CD8-positive, alpha-beta memory T cell (primary cell): ENCODE measurements around the gene HMGA1. TPM values are rescaled to one million over a fixed set of nuclear protein-coding genes. Genes with fewer than 3 reads are reported as not detected.

Experiments
- CTCF ChIA-PET: fragments of 350-600 bp; sonication (Branson Sonifier 250); formaldehyde crosslinking; loops from one replicate; lab custom pipeline; 2021; ENCODE audit warnings: antibody characterized with exemption; lab: Charles Lee
- POLR2A ChIA-PET: fragments of 350-600 bp; sonication (Branson Sonifier 250); formaldehyde crosslinking; loops from one replicate; lab custom pipeline; 2021; ENCODE audit warnings: antibody characterized with exemption; lab: Charles Lee
- DNase-seq, 5 donors: peaks; one replicate each; pipeline versions ENCODE4 v3.0.0 to v3.0.0-alpha.2; 2020 to 2022; ENCODE audit warnings: mixed read lengths in 1 of 5
- H3K27ac ChIP-seq: one replicate; pipeline ENCODE4 v1.7.0; 2013; ENCODE audit warnings: low read depth, mild to moderate bottlenecking, low read length, moderate library complexity
- H3K27me3 ChIP-seq: 2 replicates; pipeline ENCODE4 v1.7.0; 2013; ENCODE audit warnings: low read length, mild to moderate bottlenecking; ENCODE audit not compliant: insufficient read depth, poor library complexity, severe bottlenecking
- H3K36me3 ChIP-seq: 2 replicates; pipeline ENCODE4 v1.7.0; 2013; ENCODE audit warnings: mild to moderate bottlenecking, low read length, moderate library complexity; ENCODE audit not compliant: insufficient read depth
- H3K4me1 ChIP-seq: 2 replicates; pipeline ENCODE4 v1.7.0; 2013; ENCODE audit warnings: mild to moderate bottlenecking, low read length, moderate library complexity; ENCODE audit not compliant: insufficient read depth
- H3K4me3 ChIP-seq: 2 replicates; pipeline ENCODE4 v1.7.0; 2013; ENCODE audit warnings: mild to moderate bottlenecking, low read length
- H3K9me3 ChIP-seq: 2 replicates; pipeline ENCODE4 v1.7.0; 2013; ENCODE audit warnings: mild to moderate bottlenecking, low read length
- H3K27ac Mint-ChIP-seq, 8 donors: one replicate each; pipeline ENCODE4 v1.8.0; 2020 to 2021; ENCODE audit warnings: mixed read lengths in 8 of 8, mild to moderate bottlenecking in 6 of 8, inconsistent platforms in 3 of 8, moderate library complexity in 3 of 8
- H3K27me3 Mint-ChIP-seq, 2 donors: one replicate each; pipeline ENCODE4 v1.8.0; 2020 to 2021; ENCODE audit warnings: mixed read lengths in 2 of 2, mild to moderate bottlenecking in 1 of 2, moderate library complexity in 1 of 2
- H3K36me3 Mint-ChIP-seq, 3 donors: one replicate each; pipeline ENCODE4 v1.8.0; 2020 to 2021; ENCODE audit warnings: mixed read lengths in 3 of 3, inconsistent platforms in 1 of 3, mild to moderate bottlenecking in 1 of 3
- H3K4me1 Mint-ChIP-seq, 3 donors: one replicate each; pipeline ENCODE4 v1.8.0; 2020 to 2021; ENCODE audit warnings: mixed read lengths in 3 of 3, inconsistent platforms in 1 of 3, mild to moderate bottlenecking in 1 of 3
- H3K4me3 Mint-ChIP-seq, 7 donors: one replicate each; pipeline ENCODE4 v1.8.0; 2020 to 2021; ENCODE audit warnings: mixed read lengths in 7 of 7, mild to moderate bottlenecking in 6 of 7, moderate library complexity in 4 of 7, inconsistent platforms in 2 of 7
- H3K9me3 Mint-ChIP-seq, 5 donors: one replicate each; pipeline ENCODE4 v1.8.0; 2020 to 2022; ENCODE audit warnings: mixed read lengths in 5 of 5, mild to moderate bottlenecking in 3 of 5, moderate library complexity in 2 of 5, inconsistent platforms in 1 of 5
- polyA plus RNA-seq: library from polyadenylated mRNA; unstranded; fragments of 300-500 nt; fragmentation: Illumina TruSeq; gene quantifications from one replicate; pipeline ENCODE4 v1.2.3, GENCODE V29; 2021
- total RNA-seq, 2 experiments: library from RNA; stranded (reverse); gene quantifications; one replicate each; pipeline ENCODE4 v1.2.3, GENCODE V29; 2021

Gene HMGA1
- total RNA-seq (100 to 1,000 TPM; 490 to 506 TPM), polyA plus RNA-seq (33.1 TPM)

DNA sequence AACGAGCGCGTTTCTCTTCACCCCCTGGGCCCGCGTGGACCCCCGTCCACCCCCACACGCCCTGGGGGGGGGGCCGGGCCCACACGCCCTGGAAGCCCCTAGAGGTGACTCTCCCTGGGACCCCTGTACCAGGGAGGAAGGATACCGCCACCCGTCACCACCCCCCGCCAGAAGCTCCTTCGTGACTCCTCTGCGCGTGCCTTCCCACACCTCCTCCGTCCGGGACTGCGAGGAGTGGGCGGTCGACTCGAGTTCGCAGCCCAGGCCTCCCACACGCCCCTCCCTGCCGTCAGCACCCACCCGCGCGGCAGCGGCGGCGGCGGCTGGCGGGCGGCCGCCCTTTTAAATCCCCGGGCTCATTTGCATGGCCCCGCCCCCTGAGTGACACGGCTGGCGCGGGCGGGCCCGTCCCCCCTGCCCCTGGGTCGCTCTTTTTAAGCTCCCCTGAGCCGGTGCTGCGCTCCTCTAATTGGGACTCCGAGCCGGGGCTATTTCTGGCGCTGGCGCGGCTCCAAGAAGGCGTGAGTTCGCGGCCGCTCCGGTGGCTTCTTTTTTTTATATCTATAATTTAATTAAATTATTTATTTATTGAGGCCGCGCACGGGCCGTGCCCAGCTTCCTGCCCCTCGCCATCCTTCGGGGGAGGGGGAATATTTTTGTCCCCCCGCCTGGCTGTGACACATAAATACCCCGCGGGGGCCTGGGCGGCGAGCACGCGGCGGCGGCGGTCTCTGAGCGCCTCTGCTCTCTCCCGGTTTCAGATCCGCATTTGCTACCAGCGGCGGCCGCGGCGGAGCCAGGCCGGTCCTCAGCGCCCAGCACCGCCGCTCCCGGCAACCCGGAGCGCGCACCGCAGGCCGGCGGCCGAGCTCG is at the start of gene HMGA1:
Gene HMGA1 (plus strand): TSS at position 431 of the 873 bp plus-strand sequence. CDS start 3,908 bp downstream, outside the sequence.
- ChIA-PET POLR2A (interaction anchor here (0.6 to 2.4 kb wide), 13 partner anchors 12 to 1115 kb away, joined by 3 to 70 read pairs (median 4); partner anchors contain the start of genes RPS10, SMIM29, TAF11 and UQCC2), CTCF (interaction anchor here (0.6 to 2.1 kb wide), 7 partner anchors 11 to 54 kb away, joined by 3 to 11 read pairs (median 3); partner anchors contain the start of gene SMIM29)
- Mint-ChIP-seq H3K27me3 (no peaks in the 10 kb centered on the region), H3K4me3 (peak within 1 kb of the TSS; percentile 88 to 93 (median 92)), H3K36me3 (peaks cover 0 to 26% (median 2%) of the 10 kb centered on the region in 3 donors), H3K27ac (peak within 1 kb of the TSS; percentile 95 to 99 (median 97)), H3K4me1 (peaks cover 26 to 48% (median 32%) of the 10 kb centered on the region in 3 donors), H3K9me3 (no peaks in the 10 kb centered on the region)
- peak within 1 kb of the TSS; percentile 78 for H3K4me3 ChIP-seq
- peak within 1 kb of the TSS; percentile 90 for H3K27ac ChIP-seq
- no peaks in the 10 kb centered on the region for H3K27me3 ChIP-seq
- peaks cover 9% of the 10 kb centered on the region for H3K36me3 ChIP-seq
- peaks cover 27% of the 10 kb centered on the region for H3K4me1 ChIP-seq
- peak; percentile 83 to 94 (median 87) for DNase-seq
- no peaks in the 10 kb centered on the region for H3K9me3 ChIP-seq

GRCh38 chr6:34189806-34190503 is 46.7 kb upstream of the HMGA1 start:
- no peaks in the 10 kb centered on the region for H3K36me3 Mint-ChIP-seq
- no peak overlapping the region for H3K4me3 Mint-ChIP-seq
- Histone ChIP-seq H3K36me3 (no peaks in the 10 kb centered on the region), H3K4me1 (peaks cover 9% of the 10 kb centered on the region), H3K27ac (no peak overlapping the region), H3K27me3 (no peaks in the 10 kb centered on the region), H3K9me3 (no peaks in the 10 kb centered on the region), H3K4me3 (no peak overlapping the region)
- peaks cover 0 to 4% (median 0%) of the 10 kb centered on the region in 3 donors for H3K4me1 Mint-ChIP-seq
- ChIA-PET POLR2A (no interaction called here), CTCF (interaction anchor here (0.6 to 4.0 kb wide), 6 partner anchors 9 to 420 kb away, joined by 3 to 22 read pairs (median 6); no protein-coding TSS in a partner anchor)
- no peak overlapping the region for H3K27ac Mint-ChIP-seq
- no peaks in the 10 kb centered on the region for H3K27me3 Mint-ChIP-seq
- peak in 2 of 5 donors; percentile 5 to 49 for DNase-seq
- H3K9me3 Mint-ChIP-seq, result no peaks in the 10 kb centered on the region

DNA sequence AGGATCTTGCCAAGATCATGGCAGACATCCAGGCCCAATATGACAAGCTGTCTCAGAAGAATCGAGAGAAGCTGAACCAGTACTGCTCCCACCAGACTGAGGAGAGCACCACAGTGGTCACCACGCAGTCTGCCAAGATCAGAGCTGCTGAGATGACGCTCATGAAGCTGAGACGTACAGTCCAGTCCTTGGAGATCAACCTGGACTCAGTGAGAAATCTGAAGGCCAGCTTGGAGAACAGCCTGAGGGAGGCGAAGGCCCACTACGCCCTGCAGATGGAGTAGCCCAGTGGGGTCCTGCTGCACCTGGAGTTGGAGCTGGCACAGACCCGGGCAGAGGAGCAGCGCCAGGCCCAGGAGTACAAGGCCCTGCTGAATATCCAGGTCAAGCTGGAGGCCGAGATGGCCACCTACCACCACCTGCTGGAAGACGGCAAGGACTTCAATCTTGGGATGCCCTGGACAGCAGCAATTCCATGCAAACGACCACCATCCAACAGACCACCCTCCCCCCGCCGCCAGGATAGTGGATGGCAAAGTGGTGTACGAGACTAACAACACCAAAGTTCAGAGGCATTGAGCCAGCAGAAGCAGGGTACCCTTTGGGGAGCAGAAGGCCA is 46.1 kb upstream of the HMGA1 start:
- peak overlapping the region in 1 of 8 donors; percentile 47 for H3K27ac Mint-ChIP-seq
- peaks cover 9% of the 10 kb centered on the region for H3K4me1 ChIP-seq
- H3K9me3 Mint-ChIP-seq, result no peaks in the 10 kb centered on the region
- H3K4me3 ChIP-seq, result no peak overlapping the region
- H3K9me3 ChIP-seq, result no peaks in the 10 kb centered on the region
- no peaks in the 10 kb centered on the region for H3K27me3 ChIP-seq
- ChIA-PET CTCF (interaction anchor here (0.6 to 4.0 kb wide), 7 partner anchors 8 to 419 kb away, joined by 3 to 22 read pairs (median 6); no protein-coding TSS in a partner anchor), POLR2A (no interaction called here)
- H3K4me1 Mint-ChIP-seq, result peaks cover 0 to 4% (median 1%) of the 10 kb centered on the region in 3 donors
- no peaks in the 10 kb centered on the region for H3K36me3 ChIP-seq
- no peak overlapping the region for H3K27ac ChIP-seq
- H3K27me3 Mint-ChIP-seq, result peaks cover 0 to 2% of the 10 kb centered on the region in 2 donors
- no peaks in the 10 kb centered on the region for H3K36me3 Mint-ChIP-seq
- no peak for DNase-seq
- H3K4me3 Mint-ChIP-seq, result no peak overlapping the region

GRCh38 chr6:34194772-34195171 is 41.9 kb upstream of the HMGA1 start:
- CTCF ChIA-PET, result interaction anchor here (1.2 to 3.3 kb wide), 4 partner anchors 11 to 415 kb away, joined by 3 to 40 read pairs (median 10); partner anchors contain the start of gene SMIM29
- no peaks in the 10 kb centered on the region for H3K36me3 ChIP-seq
- H3K4me1 Mint-ChIP-seq, result peaks cover 5 to 14% (median 5%) of the 10 kb centered on the region in 3 donors
- H3K9me3 ChIP-seq, result no peaks in the 10 kb centered on the region
- H3K4me1 ChIP-seq, result peaks cover 12% of the 10 kb centered on the region
- H3K27me3 Mint-ChIP-seq, result peaks cover 0 to 2% of the 10 kb centered on the region in 2 donors
- no peaks in the 10 kb centered on the region for H3K9me3 Mint-ChIP-seq
- H3K27me3 ChIP-seq, result no peaks in the 10 kb centered on the region
- H3K4me3 Mint-ChIP-seq, result peak overlapping the region in 1 of 7 donors; percentile 56
- no peak overlapping the region for H3K4me3 ChIP-seq
- H3K27ac ChIP-seq, result no peak overlapping the region
- DNase-seq, result no peak
- POLR2A ChIA-PET, result no interaction called here
- peak overlapping the region in 1 of 8 donors; percentile 51 for H3K27ac Mint-ChIP-seq
- H3K36me3 Mint-ChIP-seq, result no peaks in the 10 kb centered on the region

DNA sequence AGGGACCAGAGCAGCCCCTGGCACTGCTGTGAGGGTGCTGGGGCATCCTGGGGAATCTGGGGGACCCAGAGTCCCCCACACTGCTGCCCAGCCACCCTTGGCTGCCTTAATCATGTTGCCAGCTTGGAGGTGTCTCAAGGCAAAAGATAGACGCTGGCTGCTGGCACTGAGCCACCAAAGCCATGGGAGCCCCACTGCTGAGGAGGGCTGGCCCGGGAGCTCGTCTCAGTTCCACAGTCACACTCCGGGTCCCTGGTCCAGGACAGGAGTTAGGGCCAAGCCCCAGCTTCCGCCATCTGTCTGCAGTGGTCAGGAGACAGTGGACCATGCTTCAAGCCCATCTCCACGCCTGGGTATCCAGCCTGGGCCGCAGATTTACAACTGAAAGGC is 41.0 kb upstream of the HMGA1 start:
- CTCF ChIA-PET, result interaction anchor here (0.6 to 3.3 kb wide), 46 partner anchors 9 to 944 kb away, joined by 3 to 40 read pairs (median 4); partner anchors contain the start of genes GRM4, HMGA1, NUDT3 and RPS10

GRCh38 chr6:34196116-34196832 is 40.4 kb upstream of the HMGA1 start:
- ChIA-PET POLR2A (interaction anchor here (0.7 to 1.5 kb wide), 4 partner anchors 13 to 74 kb away, joined by 3 to 6 read pairs (median 4); partner anchors contain the start of gene HMGA1), CTCF (interaction anchor here (0.6 to 3.3 kb wide), 48 partner anchors 9 to 944 kb away, joined by 3 to 40 read pairs (median 4); partner anchors contain the start of genes GRM4, HMGA1, NUDT3 and RPS10)
- H3K27me3 ChIP-seq, result no peaks in the 10 kb centered on the region
- H3K4me1 ChIP-seq, result peaks cover 4% of the 10 kb centered on the region
- peak; percentile 80 to 91 (median 85) for DNase-seq
- Mint-ChIP-seq H3K36me3 (no peaks in the 10 kb centered on the region), H3K9me3 (no peaks in the 10 kb centered on the region), H3K4me3 (peak overlapping the region; percentile 78 to 93 (median 88)), H3K4me1 (peaks cover 5 to 11% (median 5%) of the 10 kb centered on the region in 3 donors), H3K27me3 (peaks cover 0 to 2% of the 10 kb centered on the region in 2 donors), H3K27ac (peak overlapping the region in 3 of 8 donors; percentile 70 to 78 (median 78))
- H3K27ac ChIP-seq, result no peak overlapping the region
- H3K36me3 ChIP-seq, result no peaks in the 10 kb centered on the region
- H3K9me3 ChIP-seq, result no peaks in the 10 kb centered on the region
- peak overlapping the region; percentile 64 for H3K4me3 ChIP-seq

More for the DNA sequence above, 41.0 kb upstream of the HMGA1 start:
- Histone ChIP-seq H3K4me1 (peaks cover 4% of the 10 kb centered on the region), H3K27ac (no peak overlapping the region), H3K9me3 (no peaks in the 10 kb centered on the region), H3K27me3 (no peaks in the 10 kb centered on the region), H3K36me3 (no peaks in the 10 kb centered on the region), H3K4me3 (no peak overlapping the region)
- peaks cover 5 to 11% (median 5%) of the 10 kb centered on the region in 3 donors for H3K4me1 Mint-ChIP-seq
- H3K27me3 Mint-ChIP-seq, result peaks cover 0 to 2% of the 10 kb centered on the region in 2 donors
- H3K36me3 Mint-ChIP-seq, result no peaks in the 10 kb centered on the region
- DNase-seq, result no peak
- H3K27ac Mint-ChIP-seq, result no peak overlapping the region
- H3K4me3 Mint-ChIP-seq, result peak overlapping the region in 1 of 7 donors; percentile 66
- no peaks in the 10 kb centered on the region for H3K9me3 Mint-ChIP-seq
- POLR2A ChIA-PET, result interaction anchor here (0.7 to 1.5 kb wide), 4 partner anchors 13 to 75 kb away, joined by 3 to 6 read pairs (median 4); partner anchors contain the start of gene HMGA1
